H1 (cell line): ENCODE measurements around the gene SLC6A17.

Experiments
- CHD2 ChIP-seq: IDR thresholded peaks from 2 replicates; pipeline ENCODE4 v1.6.1; 2012; ENCODE audit warnings: low read length, improper control_type of control experiment
- POLR2A ChIP-seq, 2 experiments: IDR thresholded peaks; 1 replicate in 1 of 2; 2 replicates in 1 of 2; pipeline ENCODE4 v1.6.1; 2011; ENCODE audit warnings: low read depth in 2 of 2, low read length in 2 of 2, mild to moderate bottlenecking in 2 of 2; ENCODE audit errors: control extremely low read depth in 1 of 2
- POLR2AphosphoS5 ChIP-seq: IDR thresholded peaks from 2 replicates; pipeline ENCODE4 v1.6.1; 2011; ENCODE audit warnings: low read depth, low read length
- TF ChIP-seq, protein P1 (sequence below), 3 experiments: IDR thresholded peaks; 1 replicate in 2 of 3; 2 replicates in 1 of 3; pipeline versions ENCODE4 v1.5.1 to v1.6.1; 2011; ENCODE audit warnings: low read length in 3 of 3, mild to moderate bottlenecking in 3 of 3, inconsistent platforms in 2 of 3, low read depth in 1 of 3, moderate library complexity in 1 of 3; ENCODE audit not compliant: insufficient read depth in 1 of 3; ENCODE audit errors: control extremely low read depth in 1 of 3

DNA sequence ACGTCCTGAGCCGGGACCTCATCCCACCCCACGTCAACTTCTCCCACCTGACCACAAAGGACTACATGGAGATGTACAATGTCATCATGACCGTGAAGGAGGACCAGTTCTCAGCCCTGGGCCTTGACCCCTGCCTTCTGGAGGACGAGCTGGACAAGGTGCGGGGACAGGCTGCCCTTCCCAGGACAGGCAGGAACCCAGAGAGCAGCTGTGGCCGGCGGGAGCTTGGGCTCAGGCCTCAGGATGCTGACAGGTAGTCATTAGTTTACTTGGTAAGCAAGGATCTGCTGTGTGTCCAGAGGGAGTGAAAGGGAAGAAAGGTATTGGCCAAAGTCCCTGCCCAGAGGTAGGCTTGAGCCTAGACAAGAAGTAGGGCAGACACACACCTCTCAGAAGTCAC, 42.2 kb downstream of the SLC6A17 start:
- no peak for TF ChIP-seq POLR2A (IDR thresholded peaks at IDR 0.05; ENCODE audit: control extremely low read depth in 1 of 2, low read depth in 2 of 2, low read length in 2 of 2)
- TF ChIP-seq POLR2AphosphoS5: no peak
- no peak for TF ChIP-seq CHD2
- TF ChIP-seq, protein P1, sequence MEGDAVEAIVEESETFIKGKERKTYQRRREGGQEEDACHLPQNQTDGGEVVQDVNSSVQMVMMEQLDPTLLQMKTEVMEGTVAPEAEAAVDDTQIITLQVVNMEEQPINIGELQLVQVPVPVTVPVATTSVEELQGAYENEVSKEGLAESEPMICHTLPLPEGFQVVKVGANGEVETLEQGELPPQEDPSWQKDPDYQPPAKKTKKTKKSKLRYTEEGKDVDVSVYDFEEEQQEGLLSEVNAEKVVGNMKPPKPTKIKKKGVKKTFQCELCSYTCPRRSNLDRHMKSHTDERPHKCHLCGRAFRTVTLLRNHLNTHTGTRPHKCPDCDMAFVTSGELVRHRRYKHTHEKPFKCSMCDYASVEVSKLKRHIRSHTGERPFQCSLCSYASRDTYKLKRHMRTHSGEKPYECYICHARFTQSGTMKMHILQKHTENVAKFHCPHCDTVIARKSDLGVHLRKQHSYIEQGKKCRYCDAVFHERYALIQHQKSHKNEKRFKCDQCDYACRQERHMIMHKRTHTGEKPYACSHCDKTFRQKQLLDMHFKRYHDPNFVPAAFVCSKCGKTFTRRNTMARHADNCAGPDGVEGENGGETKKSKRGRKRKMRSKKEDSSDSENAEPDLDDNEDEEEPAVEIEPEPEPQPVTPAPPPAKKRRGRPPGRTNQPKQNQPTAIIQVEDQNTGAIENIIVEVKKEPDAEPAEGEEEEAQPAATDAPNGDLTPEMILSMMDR (IDR thresholded peaks at IDR 0.05; ENCODE audit: control extremely low read depth in 1 of 3, insufficient read depth in 1 of 3, low read depth in 1 of 3, low read length in 3 of 3): no peak
